BLaER1 treated with 17β-estradiol and CSF1 and Interleukin-3, amounts not matched to agents 10 nM and 100 nM (cell line): ENCODE data around the gene ADAMTS13.
A peak's percentile ranks its signal among the peaks of the same experiment; 100 is the strongest.

Experiments used
- H3K27ac ChIP-seq, 11 experiments: shearing (Covaris generic); formaldehyde crosslinking; 2 replicates each; pipeline ENCODE4 v1.8.1; 2022
- H3K27me3 ChIP-seq, 11 experiments: shearing (Covaris generic); formaldehyde crosslinking; 2 replicates each; pipeline ENCODE4 v1.8.1; 2022
- H3K36me3 ChIP-seq, 11 experiments: shearing (Covaris generic); formaldehyde crosslinking; 2 replicates each; pipeline ENCODE4 v1.8.1; 2022
- H3K4me1 ChIP-seq, 10 experiments: shearing (Covaris generic); formaldehyde crosslinking; 2 replicates each; pipeline ENCODE4 v1.8.1; 2022
- H3K4me2 ChIP-seq, 11 experiments: shearing (Covaris generic); formaldehyde crosslinking; 2 replicates each; pipeline ENCODE4 v1.8.1; 2022
- H3K4me3 ChIP-seq, 10 experiments: shearing (Covaris generic); formaldehyde crosslinking; 2 replicates each; pipeline ENCODE4 v1.8.1; 2022
- H3K9ac ChIP-seq, 11 experiments: shearing (Covaris generic); formaldehyde crosslinking; 2 replicates each; pipeline ENCODE4 v1.8.1; 2022
- H3K9me3 ChIP-seq, 11 experiments: shearing (Covaris generic); formaldehyde crosslinking; replicated peaks in 1 of 11; 2 replicates each; pipeline ENCODE4 v1.8.1; 2022
- H4K20me1 ChIP-seq, 11 experiments: shearing (Covaris generic); formaldehyde crosslinking; 2 replicates each; pipeline ENCODE4 v1.8.1; 2022
- Cebpa-rat ChIP-seq, 11 experiments: shearing (Covaris generic); IDR thresholded peaks; 2 replicates each; pipeline ENCODE4 v1.8.1; 2022

ADAMTS13 gene

DNA sequence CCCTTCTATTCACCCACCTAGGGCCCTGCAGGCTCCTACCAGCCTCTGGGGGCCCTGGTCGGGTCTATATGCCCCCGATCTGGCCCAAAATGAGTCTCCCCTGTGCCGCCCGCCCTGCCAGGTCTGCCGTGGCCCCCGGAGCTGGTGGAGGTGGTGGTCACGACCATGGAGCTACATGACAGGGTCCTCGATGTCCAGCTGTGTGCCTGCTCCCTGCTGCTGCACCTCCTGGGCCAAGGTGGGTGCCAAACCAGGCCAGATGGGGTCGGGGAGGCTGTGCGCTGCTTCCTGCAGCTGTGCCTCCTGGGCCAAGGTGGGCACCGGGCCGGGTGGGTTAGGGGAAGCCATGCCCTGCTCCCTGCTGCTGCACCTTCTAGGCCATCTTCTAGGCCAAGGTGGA, 21.9 kb upstream of the ADAMTS13 start:
- Histone ChIP-seq H3K4me1 (peaks cover 0 to 16% (median 7%) of the 10 kb centered on the region in 10 experiments; a peak in 11 of 20 replicates), H3K9me3 (no peaks in the 10 kb centered on the region), H3K4me3 (no peak overlapping the region), H3K27ac (no peak overlapping the region), H3K4me2 (no peak overlapping the region), H3K36me3 (peaks cover 18 to 49% (median 37%) of the 10 kb centered on the region in 11 experiments), H4K20me1 (peaks cover 0 to 88% (median 32%) of the 10 kb centered on the region in 11 experiments; a peak in 18 of 22 replicates), H3K27me3 (no peaks in the 10 kb centered on the region), H3K9ac (no peak overlapping the region)
- no peak for TF ChIP-seq Cebpa-rat (IDR thresholded peaks at IDR 0.05)

DNA sequence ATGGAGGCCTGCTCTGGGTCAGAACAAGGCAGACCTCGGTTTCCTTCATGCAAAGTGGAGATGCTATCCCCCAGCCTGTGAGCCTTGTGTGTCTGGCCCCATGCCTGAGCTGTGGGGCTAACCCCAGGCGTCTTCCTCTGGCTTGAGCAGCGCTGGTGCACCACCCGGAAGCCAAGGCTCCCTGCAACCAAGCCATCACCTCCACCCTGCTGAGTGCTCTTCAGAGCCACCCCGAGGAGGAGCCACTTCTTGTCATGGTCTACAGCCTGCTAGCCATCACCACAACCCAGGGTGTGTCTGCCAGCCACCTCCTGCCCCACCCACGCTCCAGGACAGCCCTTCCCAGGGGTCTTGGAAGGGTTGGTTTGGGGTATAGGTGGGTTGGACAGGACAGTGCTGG, 20.6 kb upstream of the ADAMTS13 start:
- H3K27me3 ChIP-seq = no peaks in the 10 kb centered on the region
- H3K4me1 ChIP-seq = peaks cover 0 to 16% (median 8%) of the 10 kb centered on the region in 10 experiments; a peak in 14 of 20 replicates
- peaks cover 0 to 96% (median 42%) of the 10 kb centered on the region in 11 experiments; a peak in 20 of 22 replicates for H4K20me1 ChIP-seq
- no peaks in the 10 kb centered on the region for H3K9me3 ChIP-seq
- no peak overlapping the region for H3K4me3 ChIP-seq
- no peak overlapping the region for H3K27ac ChIP-seq
- H3K9ac ChIP-seq = no peak overlapping the region
- H3K36me3 ChIP-seq = peaks cover 31 to 62% (median 49%) of the 10 kb centered on the region in 11 experiments
- TF ChIP-seq Cebpa-rat (IDR thresholded peaks at IDR 0.05) = no peak
- no peak overlapping the region for H3K4me2 ChIP-seq

DNA sequence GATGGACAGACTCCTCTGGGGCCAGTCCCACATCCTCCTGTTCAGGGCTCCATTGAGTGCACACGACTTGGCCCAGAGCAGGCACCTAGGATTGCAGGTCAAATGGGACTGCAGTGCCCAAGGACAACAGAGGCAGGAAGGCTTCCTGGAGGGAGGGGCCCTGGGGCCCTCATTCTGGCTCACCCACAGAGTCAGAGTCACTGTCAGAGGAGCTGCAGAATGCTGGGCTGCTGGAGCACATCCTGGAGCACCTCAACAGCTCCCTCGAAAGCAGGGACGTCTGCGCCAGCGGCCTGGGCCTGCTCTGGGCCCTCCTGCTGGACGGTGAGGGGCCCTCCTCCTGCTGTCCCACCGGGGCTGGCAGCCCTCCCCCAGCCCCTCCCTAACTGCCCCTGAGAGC, 19.5 kb upstream of the ADAMTS13 start:
- Histone ChIP-seq H3K36me3 (peaks cover 39 to 73% (median 59%) of the 10 kb centered on the region in 11 experiments), H4K20me1 (peaks cover 0 to 94% (median 53%) of the 10 kb centered on the region in 11 experiments; a peak in 20 of 22 replicates), H3K4me3 (no peak overlapping the region), H3K4me2 (no peak overlapping the region), H3K9me3 (no peaks in the 10 kb centered on the region), H3K27ac (no peak overlapping the region), H3K9ac (peak overlapping the region in 1 of 11 experiments; percentile 17; a peak in 1 of 22 replicates), H3K4me1 (peaks cover 0 to 16% (median 3%) of the 10 kb centered on the region in 10 experiments; a peak in 13 of 20 replicates), H3K27me3 (no peaks in the 10 kb centered on the region)
- TF ChIP-seq Cebpa-rat (IDR thresholded peaks at IDR 0.05) = no peak

DNA sequence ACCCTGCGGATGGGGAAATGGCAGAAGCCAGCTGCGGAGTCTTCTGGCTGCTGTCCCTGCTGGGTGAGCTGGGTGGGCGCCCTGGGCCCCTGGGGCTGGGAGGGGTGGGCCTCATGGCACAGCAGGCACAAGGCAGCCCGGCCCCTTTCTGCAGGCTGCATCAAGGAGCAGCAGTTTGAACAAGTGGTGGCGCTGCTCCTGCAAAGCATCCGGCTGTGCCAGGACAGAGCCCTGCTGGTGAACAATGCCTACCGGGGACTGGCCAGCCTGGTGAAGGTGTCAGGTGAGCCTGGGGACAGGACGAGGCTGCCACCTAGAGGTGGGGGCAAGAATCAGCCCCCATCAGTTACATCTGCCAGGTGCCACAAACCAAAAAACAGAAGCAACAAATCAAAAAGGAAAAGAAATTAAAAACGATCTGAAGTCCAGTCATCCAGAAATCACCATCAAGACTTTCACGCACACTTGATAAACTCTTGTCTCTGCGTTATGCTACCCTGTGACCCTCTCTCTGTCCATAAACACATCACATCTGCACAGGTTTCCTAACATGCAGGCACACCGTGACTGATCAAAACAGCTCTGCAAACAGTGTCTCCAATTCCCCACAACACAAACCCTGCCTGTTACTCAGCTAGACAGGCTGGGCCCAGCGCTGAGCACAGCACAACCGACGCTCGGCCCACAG, 18.3 kb upstream of the ADAMTS13 start:
- Histone ChIP-seq H3K4me1 (peaks cover 0 to 12% (median 0%) of the 10 kb centered on the region in 10 experiments; a peak in 5 of 20 replicates), H4K20me1 (peaks cover 0 to 91% (median 62%) of the 10 kb centered on the region in 11 experiments; a peak in 20 of 22 replicates), H3K4me3 (no peak overlapping the region), H3K4me2 (no peak overlapping the region), H3K9ac (peak overlapping the region in 2 of 11 experiments; percentile 14 to 41; a peak in 1 of 22 replicates), H3K9me3 (no peaks in the 10 kb centered on the region), H3K27me3 (no peaks in the 10 kb centered on the region), H3K36me3 (peaks cover 51 to 85% (median 71%) of the 10 kb centered on the region in 11 experiments), H3K27ac (no peak overlapping the region)
- TF ChIP-seq Cebpa-rat (IDR thresholded peaks at IDR 0.05) = no peak

DNA sequence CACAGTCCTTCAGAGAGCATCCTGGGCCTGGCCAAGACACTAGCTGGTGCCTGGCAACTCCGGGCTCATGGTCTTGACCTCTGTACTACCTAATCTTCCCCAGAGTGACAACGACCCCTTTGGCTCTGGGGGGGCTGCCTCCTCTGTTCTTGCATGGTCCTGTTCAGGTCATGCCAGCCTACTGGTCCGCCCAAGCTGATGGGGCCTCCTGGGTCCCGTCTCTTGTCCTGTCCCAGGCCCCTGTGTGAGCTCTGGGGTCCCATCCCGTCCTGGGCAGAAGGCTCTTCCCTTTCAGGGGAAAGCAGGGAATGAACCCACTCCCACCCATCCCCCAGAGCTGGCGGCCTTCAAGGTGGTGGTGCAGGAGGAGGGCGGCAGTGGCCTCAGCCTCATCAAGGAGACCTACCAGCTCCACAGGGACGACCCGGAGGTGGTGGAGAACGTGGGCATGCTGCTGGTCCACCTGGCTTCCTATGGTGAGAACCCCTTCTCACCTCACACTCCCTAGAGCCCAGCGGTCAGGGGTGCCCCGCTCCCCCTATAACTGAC, 17.6 kb upstream of the ADAMTS13 start:
- Histone ChIP-seq H3K4me1 (peaks cover 0 to 12% (median 0%) of the 10 kb centered on the region in 10 experiments; a peak in 5 of 20 replicates), H3K36me3 (peaks cover 57 to 91% (median 77%) of the 10 kb centered on the region in 11 experiments), H3K27ac (no peak overlapping the region), H3K9me3 (no peaks in the 10 kb centered on the region), H3K27me3 (no peaks in the 10 kb centered on the region), H3K4me3 (no peak overlapping the region), H3K9ac (peak overlapping the region in 2 of 11 experiments; percentile 14 to 41; a peak in 1 of 22 replicates), H3K4me2 (no peak overlapping the region), H4K20me1 (peaks cover 0 to 87% (median 63%) of the 10 kb centered on the region in 11 experiments; a peak in 20 of 22 replicates)
- no peak for TF ChIP-seq Cebpa-rat (IDR thresholded peaks at IDR 0.05)

DNA sequence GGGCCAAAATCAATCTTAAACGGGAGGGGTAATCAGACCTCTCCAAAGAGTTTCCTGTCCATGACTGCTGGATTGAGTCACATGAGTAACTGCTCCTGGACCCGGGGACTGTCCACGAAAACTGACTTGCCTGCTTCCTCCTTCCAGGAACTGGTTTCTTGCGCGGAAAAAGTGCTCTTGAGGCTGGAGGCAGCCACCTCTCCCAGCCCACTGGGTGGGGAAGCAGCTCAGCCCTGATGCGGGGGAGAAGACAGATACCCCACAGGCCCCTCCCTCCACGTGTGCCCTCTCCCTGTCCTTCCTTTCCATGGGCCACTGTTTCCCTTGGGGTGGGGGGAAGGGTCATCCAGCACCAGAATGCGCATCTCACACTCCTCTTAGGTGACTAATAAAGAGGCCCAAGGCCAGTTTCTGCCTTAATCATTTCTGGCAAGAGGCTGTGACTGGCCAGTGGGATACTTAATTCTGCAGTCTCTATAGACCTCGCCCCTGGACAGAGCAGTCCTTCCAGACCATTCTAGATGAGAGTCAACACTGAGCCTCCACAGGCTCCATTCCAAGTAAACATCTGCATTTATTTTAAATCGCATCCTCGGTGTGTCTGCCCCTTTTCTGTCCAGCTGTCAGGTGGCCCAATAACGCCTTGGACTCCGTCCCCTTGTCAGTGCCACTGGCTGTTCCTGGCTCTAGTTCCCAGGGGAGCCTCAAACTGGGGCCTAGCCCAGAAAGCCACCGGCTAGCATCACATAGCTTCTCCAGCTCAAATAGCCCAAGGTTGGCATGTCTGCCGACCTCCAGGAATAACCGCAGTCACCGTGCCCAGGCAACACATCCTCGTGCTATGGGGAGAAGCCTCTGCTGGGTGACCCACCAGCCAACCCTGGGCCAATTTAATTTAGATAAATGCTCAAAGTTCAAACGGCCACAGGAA, 16.4 kb upstream of the ADAMTS13 start:
- Histone ChIP-seq H3K4me3 (no peak overlapping the region), H3K27me3 (no peaks in the 10 kb centered on the region), H3K9ac (peak overlapping the region in 5 of 11 experiments; percentile 3 to 40 (median 27); a peak in 4 of 22 replicates), H3K27ac (no peak overlapping the region), H3K4me2 (peak overlapping the region in 2 of 11 experiments; percentile 0 to 16; a peak in 1 of 22 replicates), H3K36me3 (peaks cover 70 to 95% (median 89%) of the 10 kb centered on the region in 11 experiments), H3K9me3 (no peaks in the 10 kb centered on the region), H4K20me1 (peaks cover 0 to 93% (median 75%) of the 10 kb centered on the region in 11 experiments; a peak in 20 of 22 replicates), H3K4me1 (peaks cover 0 to 12% (median 0%) of the 10 kb centered on the region in 10 experiments; a peak in 5 of 20 replicates)
- no peak for TF ChIP-seq Cebpa-rat (IDR thresholded peaks at IDR 0.05)

DNA sequence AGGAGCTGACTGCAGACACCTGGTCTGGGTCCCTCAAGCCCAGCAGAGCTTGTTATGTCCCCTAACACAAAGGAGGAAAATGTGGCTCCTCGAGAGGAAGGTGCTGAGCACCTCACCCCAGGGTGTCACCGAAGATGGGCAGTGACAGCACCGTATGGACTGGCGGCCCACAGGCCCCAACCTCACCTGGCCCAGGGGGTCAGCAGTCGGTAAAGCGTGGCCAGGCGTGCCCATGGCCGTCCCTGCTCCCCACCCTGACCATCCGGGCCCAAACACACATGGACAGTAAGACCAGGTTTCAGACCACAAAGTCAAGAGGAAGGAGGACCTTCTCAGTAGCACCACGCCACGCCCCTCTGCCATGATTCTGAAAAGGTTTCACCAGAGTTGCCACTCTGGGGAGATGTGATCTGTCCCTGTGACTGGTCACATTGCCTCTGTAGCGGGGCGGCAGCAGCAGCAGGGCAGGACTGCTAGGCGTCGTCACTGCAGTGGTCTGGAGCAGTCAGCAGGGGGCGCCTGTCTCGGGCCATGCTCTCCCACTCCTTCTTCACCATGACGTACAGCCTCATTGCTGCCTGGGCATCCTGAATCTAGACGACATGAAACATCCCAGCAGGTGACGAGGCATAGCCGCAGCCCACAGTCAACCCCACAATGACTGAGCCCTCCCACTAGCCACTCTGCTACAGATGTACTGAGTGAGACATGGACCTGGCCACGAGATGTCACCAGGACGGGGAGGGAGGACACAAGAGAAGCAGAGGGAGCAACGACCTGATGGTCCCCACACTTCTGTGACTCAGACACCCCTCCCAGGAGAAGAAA, 15.5 kb upstream of the ADAMTS13 start:
- H3K27ac ChIP-seq = no peak overlapping the region

DNA sequence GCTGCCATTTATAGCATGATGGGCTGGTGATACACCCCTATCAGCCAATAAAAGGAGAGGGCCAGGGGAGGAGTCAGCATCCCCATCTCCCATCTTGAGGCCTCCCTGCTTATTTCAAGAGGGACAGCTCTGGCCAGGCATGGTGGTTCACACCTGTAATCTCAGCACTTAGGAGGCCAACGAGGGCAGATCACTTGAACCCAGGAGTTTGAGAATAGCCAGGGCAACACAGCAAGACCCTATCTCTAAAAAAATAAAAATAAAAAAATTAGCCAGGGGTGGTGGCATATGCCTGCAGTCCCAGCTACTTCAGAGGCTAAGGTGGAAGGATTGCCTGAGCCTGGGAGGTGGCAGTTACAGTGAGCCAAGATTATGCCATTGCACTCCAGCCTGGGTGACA, 14.1 kb upstream of the ADAMTS13 start:
- Histone ChIP-seq H4K20me1 (peaks cover 0 to 95% (median 89%) of the 10 kb centered on the region in 11 experiments; a peak in 20 of 22 replicates), H3K27me3 (no peaks in the 10 kb centered on the region), H3K36me3 (peaks cover 85 to 100% (median 97%) of the 10 kb centered on the region in 11 experiments), H3K4me3 (no peak overlapping the region), H3K9me3 (no peaks in the 10 kb centered on the region), H3K9ac (no peak overlapping the region), H3K4me1 (peaks cover 0 to 11% (median 0%) of the 10 kb centered on the region in 10 experiments; a peak in 5 of 20 replicates), H3K4me2 (no peak overlapping the region), H3K27ac (no peak overlapping the region)
- no peak for TF ChIP-seq Cebpa-rat (IDR thresholded peaks at IDR 0.05)

More for the DNA sequence above, 15.5 kb upstream of the ADAMTS13 start:
- H3K27me3 ChIP-seq = no peaks in the 10 kb centered on the region
- H3K4me3 ChIP-seq = no peak overlapping the region
- H3K4me1 ChIP-seq = peaks cover 0 to 12% (median 0%) of the 10 kb centered on the region in 10 experiments; a peak in 5 of 20 replicates
- H3K36me3 ChIP-seq = peaks cover 79 to 100% (median 97%) of the 10 kb centered on the region in 11 experiments
- H3K9ac ChIP-seq = peak overlapping the region in 2 of 11 experiments; percentile 5 to 40; a peak in 2 of 22 replicates
- no peak for TF ChIP-seq Cebpa-rat (IDR thresholded peaks at IDR 0.05)
- H4K20me1 ChIP-seq = peaks cover 0 to 95% (median 85%) of the 10 kb centered on the region in 11 experiments; a peak in 20 of 22 replicates
- H3K9me3 ChIP-seq = no peaks in the 10 kb centered on the region
- no peak overlapping the region for H3K4me2 ChIP-seq
